HG03558 (cell line): ENCODE measurements around the gene TBC1D2B.

Source experiments
- ATAC-seq: cut with Tn5 transposase; IDR thresholded peaks from one replicate; pipeline ENCODE4 v1.9.1; 2021; ENCODE audit warnings: moderate number of reproducible peaks; ENCODE audit not compliant: unreplicated experiment; ENCODE audit errors: extremely low read depth

TBC1D2B gene

DNA sequence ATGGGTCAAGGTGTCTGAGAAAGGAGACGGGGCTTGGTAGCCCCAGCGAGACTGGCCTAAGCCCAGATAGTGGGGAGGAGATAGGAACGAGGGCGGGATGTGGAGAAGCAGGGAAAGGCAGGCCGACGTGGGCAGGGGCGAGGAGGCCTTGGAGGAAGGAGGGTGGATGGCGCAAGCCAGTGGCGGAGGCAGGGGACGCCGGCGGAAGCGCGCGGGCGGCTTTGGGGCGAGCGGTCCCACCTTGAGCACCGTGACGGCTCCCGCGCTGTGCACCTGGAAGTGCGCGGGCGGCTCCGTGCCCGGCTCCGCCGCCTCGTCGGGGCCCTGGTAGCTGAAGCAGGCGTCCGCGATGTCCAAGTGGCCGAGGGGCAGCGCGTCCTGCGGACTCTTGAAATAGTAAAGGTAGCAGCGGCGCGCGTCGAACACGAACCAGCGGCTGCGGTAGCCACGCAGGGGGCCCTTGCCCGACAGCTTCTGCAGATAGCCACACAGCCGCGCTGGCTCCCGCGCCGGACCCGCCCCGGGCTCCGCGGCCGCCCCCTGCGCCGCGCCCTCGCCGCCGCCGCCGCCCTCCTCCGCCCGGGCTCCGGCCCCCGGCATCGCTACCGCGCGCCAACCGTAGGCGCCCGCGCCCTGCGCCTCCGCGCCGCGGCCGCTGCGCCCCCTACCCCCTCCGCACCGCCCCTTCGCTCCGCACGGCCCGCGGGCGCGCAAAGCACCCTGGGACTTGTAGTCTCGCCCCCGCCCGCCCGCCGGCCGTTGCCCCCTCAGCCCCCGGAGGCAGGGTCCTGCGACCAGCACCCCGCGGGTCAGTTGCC, at the start of gene TBC1D2B:
Gene TBC1D2B (minus strand): TSS at position 659 of the 818 bp plus-strand sequence. CDS start 59 bp downstream, at position 600.
- no peak for ATAC-seq

DNA sequence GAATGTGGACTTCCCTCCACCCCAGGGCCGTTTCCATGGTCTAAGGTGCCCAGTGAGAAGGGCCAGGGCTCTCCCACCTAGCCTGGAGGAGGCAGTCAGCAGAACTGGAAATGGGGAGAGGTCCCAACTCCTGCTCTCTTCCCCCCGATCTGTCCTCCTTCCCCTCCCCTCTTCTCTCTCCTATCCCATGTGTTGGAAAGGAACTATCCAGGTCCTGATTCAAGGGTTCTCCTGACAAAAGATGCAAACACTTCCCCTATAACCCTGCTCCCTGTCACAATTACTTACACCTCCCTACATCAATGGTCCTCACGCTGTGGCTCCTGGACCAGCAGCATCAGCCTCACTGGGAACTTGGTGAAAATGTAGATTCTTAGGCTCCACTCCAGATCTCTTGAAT, 47.8 kb upstream of the TBC1D2B start:
- ATAC-seq = no peak

DNA sequence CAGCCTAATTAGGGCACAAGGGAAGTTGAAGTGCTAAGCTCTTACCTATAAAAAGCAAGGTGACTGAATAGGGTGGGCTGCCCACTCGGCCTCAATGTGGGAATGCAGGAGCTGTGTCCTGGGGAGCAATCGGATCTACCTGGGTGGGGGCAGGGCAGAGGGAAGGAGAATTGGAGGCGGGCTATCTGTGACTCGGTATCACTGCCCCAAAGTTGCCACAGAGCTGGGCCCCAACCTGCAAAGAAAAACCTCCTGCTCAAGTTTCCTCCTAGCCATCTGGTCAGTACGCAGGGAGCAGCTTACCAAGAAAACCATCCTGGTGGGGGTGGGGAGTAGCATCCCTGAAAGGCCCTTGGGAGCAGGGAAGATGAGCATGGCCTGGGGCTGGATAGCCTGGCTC, 43.0 kb upstream of the TBC1D2B start:
- ATAC-seq = no peak

DNA sequence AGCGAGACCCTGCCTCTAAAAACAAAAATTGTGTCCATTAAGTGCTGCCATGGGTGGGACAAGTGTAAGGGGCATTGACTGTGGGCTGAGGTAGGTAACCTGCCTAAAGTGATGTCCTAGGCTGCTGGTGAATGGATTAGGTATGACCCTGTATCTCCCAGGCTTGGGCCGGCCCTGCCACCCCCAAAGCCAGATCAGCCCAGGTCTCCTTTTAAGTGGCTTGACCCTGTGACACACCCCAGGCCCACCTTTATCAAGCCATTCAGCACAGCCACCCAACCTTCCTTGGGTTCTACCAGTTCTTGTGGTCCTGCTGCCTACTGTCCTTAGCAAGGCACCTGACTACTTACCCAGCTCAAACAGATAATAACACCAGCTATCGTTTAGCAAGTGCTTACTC, 35.0 kb upstream of the TBC1D2B start:
- ATAC-seq = no peak

DNA sequence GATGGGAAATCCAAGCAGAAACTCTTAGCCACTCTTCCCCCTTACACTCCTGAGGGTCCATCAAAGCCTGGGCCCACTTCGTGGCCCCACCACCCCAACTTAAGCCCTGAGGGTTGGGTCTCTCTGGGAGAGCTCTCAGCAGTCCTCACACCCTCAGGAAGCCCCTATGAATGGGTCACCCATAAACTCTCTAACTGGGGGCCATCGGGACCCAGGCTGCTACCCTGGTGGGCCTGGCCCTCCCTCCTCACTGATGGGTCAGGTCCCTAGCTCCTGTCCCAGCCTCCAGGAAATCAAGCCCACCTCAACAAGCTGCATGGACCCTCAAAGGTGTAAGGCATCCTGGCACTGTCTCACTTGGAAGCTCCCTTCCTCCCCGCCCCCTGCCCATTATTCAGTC, 34.3 kb upstream of the TBC1D2B start:
- no peak for ATAC-seq

DNA sequence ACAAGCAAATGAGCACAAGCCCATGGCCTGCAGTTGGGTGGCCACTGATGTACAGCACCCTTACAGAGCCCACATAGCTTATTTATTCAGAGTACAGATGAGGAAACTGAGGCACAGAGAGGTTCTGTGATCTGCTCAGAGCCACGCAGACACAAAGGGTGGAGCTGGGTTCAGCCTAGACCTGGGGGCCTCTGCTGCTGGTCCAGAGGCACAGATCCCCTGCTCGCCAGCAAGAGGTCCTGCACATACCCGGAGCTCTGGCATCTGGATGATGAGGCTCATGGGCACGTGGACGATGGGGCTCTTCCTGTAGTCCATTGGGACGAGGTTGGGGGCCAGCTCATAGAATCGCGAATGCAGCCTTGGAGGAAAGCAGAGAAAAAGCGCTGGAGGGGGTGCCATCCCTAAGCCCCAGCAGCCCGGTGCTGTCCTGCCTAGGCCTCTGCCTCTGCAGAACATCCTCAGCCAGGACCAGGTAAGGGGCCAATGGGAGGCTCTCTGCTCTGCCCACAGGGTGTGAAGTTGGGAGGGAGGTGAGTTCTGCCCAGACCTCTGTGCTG, 33.5 kb upstream of the TBC1D2B start:
- ATAC-seq = no peak

DNA sequence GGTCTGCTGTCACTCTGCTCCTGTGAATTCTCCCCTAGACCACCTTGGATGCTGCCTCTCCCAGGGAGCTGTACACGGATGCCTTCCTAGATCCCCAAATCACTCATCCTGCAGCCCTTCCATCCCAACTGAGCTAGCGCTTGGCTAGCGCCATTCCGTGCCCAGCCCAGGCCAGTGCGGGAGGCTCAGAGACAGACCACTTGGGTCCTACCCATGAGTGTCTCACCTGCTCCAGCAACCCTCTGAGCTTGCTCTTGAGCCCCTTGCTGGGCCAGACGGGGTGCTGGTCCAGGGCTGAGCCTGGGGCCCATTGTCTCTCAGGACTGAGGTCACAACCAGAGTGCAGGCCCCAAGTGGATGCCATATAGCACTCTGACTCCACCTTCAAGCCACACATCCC, 32.6 kb upstream of the TBC1D2B start:
- ATAC-seq = no peak

DNA sequence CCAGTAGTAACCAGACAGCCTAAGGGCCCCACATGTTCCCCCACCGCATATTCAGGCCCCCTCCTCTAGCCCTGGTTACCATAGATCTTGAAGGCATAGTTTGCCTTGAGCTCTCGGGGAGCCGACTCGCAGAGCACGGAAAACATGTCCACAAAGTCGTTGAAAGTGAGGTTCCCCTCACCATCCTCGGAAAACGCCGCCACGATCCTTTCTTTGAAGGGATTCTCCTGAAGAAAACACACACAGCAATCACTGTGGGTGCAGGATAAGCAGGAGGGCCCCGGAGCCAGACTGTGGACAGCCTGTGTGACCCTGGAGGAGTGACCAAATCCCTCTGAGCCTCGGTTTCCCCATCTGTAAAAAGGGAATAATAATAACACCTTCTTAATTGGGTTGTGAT, 31.6 kb upstream of the TBC1D2B start:
- ATAC-seq = no peak

DNA sequence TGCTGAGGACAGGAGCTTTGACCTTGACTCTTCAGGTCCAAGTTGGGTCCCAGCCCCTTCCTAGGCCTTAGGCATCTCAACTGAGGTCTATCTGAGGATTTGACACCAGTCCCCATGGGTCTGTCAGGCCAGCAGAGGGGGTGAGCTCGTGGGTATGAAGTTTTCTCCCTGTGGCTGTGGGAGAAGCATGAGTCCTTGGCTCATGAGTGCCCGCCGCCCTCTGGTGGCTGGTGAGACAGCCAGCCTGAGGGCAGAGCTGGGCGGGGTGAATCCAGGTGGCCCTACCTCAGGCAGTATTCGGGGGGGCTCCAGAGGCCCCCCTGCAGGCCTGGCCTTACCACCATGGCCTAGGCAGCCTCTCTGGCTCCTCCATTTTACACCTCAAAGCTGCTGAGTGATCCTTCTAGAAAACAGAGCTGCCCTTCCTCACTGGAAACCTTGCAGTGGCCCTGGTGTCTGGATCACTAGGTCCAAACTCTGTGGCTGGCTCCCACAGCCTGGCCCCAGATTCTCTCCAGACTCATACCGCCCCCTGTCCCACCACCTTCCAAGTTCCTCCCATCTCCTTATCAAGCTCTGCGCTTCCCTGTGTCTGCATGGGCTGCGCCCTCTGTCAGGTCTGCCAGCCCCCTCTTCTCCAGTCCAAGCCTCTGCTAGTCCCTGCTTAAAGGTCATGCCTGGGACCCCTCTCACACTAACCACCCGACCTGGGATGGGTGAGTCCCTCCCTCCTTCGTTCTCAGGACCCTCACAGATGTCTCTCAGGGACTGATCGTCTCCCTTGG, 31.0 kb upstream of the TBC1D2B start:
- no peak for ATAC-seq

DNA sequence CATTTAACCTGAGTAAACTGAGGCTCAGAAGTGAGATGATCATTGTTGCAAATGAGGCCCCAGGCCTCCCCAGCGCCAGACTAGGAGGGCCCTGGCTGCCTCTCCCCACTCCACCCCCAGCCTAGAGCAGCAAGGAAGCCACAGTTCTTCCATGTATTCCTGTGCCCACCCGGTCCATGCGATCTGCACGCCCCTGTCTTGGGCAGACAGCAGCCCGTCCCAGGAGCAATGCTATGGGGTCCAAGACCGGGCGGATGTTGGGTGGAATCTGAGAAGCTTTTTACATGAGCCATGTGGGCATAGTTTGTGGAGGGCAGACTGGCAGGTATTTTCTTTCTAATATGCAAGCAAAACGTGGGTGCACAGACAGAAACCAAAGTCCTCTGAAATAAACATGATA, 30.0 kb upstream of the TBC1D2B start:
- no peak for ATAC-seq

DNA sequence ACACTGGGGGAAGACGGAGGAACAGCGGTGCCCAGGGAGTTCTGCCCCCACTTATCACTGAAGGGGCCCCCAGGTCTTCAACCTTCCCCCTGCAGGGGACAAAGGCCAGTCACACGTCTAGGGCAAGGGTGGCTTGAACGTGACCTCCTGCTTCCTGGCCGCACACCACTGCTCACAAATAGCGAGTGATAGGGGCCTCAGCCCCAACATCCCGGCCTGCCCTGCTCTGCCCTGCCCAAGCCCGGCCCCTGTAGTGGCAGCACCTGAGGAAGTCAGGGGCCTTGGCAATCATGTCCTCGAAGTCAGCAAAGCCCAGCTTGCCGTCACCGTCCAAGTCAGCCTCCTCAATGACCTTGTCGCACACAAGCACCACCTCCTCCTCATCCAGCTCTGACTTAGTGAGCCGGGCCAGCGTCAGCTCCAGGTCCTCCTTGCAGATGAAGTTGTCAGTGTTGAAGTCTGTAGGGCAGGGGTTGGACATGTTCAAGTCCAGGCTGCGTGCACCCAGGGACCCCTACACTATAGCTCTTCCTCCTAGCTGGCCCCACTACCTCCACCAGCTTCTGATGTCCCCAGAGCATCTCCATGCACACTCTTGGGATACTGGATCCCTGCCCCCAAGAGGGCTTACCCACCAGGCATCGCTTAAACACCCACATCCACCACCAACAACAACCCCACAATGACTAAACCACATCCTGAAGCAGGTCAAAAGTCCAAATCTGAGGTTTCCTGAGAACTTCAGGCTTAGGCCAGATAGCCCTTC, 28.1 kb upstream of the TBC1D2B start:
- no peak for ATAC-seq

DNA sequence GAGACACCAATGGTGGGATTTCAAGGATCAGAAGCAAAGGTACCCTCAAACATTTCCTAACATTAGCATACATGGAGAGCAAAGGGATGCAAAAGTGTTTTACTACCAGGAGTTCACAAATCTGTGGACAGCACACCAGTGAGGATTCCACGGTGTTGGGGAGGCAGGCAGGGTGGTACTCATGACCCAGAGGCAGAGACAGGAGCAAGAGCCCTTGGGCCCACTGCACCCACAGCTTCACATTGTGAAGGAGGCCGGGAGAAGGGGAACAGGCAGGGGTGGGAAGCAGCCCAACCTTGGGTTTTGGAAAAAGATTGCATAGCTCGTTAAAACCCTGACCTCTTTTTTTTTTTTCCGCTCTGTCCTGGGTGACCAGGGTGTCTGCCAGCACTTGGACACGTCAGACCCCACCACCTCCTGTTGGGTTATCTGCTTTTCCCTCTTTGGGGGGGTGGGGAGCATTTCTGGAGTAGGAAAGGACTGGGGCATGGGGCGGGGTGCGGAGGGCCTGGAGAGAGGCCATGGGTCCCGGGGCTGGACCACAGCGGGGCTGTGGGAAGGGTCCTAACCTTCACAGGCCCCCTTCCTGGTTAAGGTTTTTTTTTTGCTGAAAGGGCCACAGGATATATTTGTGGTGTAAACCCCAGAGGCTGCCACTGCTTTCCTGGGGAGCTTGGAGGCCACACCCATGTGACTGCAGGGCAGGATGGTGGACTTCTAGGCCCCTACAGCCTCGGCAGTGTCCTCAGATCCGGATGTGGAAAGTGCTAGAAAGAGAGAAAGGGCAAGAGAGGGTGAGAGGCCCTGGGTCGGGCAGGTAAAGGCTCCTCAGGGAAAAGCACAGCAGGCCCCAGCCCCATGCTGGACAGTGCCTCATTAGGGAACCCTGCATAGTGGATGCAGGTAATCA, 27.3 kb upstream of the TBC1D2B start:
- ATAC-seq = no peak

DNA sequence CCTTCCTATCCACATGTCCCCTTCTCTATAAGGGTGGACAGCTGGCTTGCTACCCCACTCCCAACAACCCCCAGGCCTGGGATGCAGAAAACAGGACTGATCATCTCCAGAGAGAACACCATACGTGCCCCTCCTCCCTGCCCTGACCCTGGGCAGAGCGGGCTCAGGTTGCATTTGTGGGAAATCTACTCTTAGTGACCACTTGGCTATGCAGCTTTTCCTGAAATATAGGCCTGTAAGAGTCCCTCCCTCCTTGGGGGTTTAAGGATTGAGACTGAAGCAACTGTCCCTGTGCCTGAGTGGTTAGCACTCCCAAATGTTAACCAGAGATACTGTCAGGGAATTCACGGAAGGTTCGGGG, 26.6 kb upstream of the TBC1D2B start:
- no peak for ATAC-seq

DNA sequence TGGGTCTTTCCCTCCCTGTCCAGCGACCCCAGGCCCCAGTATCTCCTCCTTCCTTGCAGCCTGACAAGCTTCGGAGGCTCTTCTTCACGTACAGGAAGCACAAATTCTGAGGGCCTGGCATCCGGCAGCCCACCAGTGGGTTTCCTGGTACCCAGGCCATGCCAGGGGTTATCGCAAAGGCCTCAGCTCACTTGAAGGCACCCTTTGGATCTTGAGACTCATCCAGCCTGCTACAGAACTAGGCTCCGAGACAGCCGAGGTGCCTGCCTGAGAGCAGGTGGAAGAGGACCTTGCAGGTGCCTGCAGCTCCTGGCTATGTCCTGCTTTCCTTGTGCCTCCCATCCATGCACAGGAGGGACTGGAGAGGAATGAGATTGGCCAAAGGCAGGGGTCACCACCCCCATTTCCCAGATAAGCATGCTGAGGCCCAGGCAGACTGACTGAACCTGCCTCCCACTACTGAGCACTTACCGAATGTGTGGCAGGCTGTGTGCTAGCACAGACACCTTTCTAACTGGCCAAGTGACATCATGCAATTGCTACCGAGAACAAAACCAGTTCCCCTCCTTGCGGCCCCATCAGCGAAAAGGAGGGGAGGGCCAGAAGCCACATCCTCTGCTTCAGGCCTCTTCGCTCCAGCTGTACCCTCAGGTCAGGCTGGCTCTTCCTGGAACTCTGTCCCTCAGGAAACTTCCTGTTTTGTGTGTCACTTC, 26.1 kb upstream of the TBC1D2B start:
- peak; percentile 61 for ATAC-seq

DNA sequence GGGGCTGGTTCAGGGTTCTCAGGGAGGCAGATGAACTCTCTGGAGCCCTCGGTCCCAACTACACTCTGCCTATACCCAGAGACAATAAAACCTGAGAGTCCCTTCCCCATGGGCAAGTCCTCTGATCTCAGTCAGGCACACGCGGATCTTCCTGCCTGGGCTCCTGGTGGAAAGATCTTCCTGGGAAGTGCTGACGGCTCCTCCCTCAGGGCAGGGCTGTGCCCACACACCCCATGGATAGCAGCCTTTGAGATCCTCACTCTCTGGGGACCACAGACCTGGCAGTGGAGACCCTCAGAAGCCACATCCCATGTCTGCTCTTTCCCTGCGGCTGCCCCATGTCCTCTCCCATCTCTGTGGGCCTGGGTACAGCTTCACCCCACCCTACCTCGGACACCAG, 25.2 kb upstream of the TBC1D2B start:
- ATAC-seq = no peak

DNA sequence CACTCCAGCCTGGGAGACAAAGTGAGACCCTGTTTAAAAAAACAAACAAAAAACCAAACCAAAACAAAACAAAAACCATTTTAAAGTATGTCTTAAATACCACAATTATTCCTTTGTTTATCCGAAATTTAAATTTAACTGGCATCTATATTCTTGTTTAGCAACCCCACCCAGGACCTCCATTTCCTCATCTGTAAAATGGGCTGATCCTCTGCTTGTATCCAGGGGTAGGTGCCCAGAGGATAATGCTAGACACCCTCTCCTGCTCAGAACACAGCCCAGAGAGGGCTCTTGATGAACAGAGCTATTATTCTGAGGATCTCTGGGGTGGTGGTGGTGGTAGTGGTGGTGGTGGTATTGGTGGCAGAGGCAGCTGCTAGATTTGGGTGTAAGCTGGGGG, 24.7 kb upstream of the TBC1D2B start:
- ATAC-seq = no peak

DNA sequence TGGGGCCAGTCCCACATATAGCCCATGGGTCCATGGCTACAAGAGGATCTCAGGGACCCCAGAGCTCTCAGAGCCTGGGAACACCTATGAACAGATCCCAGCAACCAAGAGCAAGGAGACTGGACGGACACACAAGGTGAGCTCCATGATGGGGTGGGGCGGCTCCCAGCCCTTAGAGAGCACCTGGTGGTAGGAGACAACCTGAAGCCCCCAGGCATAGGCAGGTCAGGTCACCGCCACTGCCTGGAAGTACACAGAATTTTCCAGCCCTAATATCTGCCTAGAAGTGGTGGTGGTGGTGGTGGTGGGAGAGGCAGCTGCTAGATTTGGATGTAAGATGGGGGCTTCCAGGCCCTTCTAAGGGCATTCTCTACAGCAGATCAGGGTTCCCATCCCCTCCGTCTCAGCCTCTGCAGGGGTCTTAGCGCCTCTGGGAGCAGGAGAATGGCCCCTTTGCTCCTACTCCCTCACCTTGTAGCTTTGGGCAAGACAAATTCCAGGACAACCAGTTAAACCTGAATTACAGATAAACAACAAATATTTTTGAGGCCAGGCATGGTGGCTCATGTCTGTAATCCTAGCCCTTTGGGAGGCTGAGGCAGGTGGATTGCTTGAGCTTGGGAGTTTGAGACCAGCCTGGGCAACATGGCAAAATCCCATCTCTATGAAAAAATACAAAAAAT, 24.1 kb upstream of the TBC1D2B start:
- no peak for ATAC-seq

DNA sequence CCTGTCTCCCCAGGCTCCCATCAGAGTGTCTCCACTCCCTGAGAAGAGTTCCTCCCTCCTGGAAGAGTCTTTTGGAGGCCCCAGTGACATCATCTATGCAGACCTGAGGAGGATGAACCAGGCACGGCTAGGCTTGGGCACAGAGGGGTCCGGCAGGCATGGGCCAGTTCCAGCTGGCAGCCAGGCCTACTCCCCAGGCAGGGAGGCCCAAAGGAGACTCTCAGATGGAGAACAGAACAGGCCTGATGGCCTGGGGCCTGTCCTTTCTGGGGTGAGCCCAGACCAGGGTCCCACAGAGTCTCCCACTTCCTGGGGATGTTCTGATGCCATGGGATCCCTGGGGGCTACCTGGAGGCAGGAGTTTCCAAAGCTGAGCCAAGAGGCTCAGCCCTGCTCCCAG, 23.4 kb upstream of the TBC1D2B start:
- no peak for ATAC-seq
